ENCODE results near the gene MTMR2. TPM values are rescaled to one million over a fixed set of nuclear protein-coding genes. Genes with fewer than 3 reads are reported as not detected.
A peak's percentile ranks its signal among the peaks of the same experiment; 100 is the strongest.

Gene MTMR2
- total RNA-seq, 4 donors from 2014 or later: 4.0 to 5.3 (median 4.5) TPM

DNA sequence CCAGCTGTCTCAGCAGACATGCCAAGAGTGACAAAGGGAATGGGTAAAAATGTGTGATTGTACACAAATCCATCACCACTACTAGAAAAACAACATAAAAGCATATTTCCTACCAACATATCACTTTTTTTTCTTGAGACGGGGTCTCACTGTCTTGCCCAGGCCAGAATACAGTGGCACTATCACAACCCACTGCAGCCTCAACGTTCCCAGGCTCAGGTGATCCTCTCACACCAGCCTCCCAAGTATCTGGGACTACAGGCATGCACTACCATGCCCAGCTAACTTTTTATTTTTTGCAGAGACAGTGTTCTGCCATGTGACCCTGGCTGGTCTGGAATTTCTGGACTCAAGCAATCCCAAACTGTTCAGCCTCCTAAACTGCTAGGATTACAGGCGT is 5.2 kb downstream of the MTMR2 start:
- peaks cover 22 to 30% of the 10 kb centered on the region in 2 donors for H3K4me1 ChIP-seq
- H3K4me3 ChIP-seq: no peak overlapping the region
- intact Hi-C loops (cut with DNase I; ENCODE audit: low total_unique reads): no loop called here
- H3K27ac ChIP-seq: peak overlapping the region in 1 of 4 donors; percentile 66
- H3K27me3 ChIP-seq: no peaks in the 10 kb centered on the region
- DNase-seq (no peak), ATAC-seq (no peak)
- H3K9me3 ChIP-seq: no peaks in the 10 kb centered on the region
- no peak for TF ChIP-seq POLR2A (IDR thresholded peaks at IDR 0.05)
- TF ChIP-seq, protein P1, sequence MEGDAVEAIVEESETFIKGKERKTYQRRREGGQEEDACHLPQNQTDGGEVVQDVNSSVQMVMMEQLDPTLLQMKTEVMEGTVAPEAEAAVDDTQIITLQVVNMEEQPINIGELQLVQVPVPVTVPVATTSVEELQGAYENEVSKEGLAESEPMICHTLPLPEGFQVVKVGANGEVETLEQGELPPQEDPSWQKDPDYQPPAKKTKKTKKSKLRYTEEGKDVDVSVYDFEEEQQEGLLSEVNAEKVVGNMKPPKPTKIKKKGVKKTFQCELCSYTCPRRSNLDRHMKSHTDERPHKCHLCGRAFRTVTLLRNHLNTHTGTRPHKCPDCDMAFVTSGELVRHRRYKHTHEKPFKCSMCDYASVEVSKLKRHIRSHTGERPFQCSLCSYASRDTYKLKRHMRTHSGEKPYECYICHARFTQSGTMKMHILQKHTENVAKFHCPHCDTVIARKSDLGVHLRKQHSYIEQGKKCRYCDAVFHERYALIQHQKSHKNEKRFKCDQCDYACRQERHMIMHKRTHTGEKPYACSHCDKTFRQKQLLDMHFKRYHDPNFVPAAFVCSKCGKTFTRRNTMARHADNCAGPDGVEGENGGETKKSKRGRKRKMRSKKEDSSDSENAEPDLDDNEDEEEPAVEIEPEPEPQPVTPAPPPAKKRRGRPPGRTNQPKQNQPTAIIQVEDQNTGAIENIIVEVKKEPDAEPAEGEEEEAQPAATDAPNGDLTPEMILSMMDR (IDR thresholded peaks at IDR 0.05 in 4 of 5, conservative IDR thresholded peaks at IDR 0.05 in 1 of 5): no peak
- in situ Hi-C loops (cut with MboI; ENCODE audit: low sequenced_read_pairs in 4 of 4): no loop called here
- no peaks in the 10 kb centered on the region for H3K36me3 ChIP-seq

DNA sequence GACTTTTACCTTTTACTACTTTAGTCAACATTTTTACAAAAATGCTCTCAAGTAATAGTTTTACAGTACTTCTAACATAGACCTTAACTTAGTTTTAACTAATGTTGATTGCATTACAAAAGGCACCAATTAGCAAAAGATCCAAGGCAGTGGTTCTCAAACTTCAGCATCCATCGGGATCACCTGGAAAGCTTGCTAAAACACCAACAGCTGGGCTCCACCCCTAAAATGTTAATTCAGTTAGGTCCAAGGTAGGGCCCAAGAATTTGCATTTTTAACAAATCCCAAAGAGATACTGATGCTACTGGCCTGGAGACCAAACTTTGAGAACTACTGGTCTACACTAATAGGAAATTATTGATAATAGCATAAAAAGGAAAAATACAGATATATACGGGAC is 5.9 kb downstream of the MTMR2 start:
- Histone ChIP-seq H3K9me3 (no peaks in the 10 kb centered on the region), H3K36me3 (no peaks in the 10 kb centered on the region), H3K27me3 (no peaks in the 10 kb centered on the region), H3K4me1 (peaks cover 22 to 37% of the 10 kb centered on the region in 2 donors), H3K4me3 (no peak overlapping the region), H3K27ac (peak overlapping the region in 3 of 4 donors; percentile 63 to 68 (median 66))
- DNase-seq (no peak), ATAC-seq (no peak)
- in situ Hi-C loops (cut with MboI; ENCODE audit: low sequenced_read_pairs in 4 of 4) (no loop called here), intact Hi-C loops (cut with DNase I; ENCODE audit: low total_unique reads) (no loop called here)
- TF ChIP-seq, protein P1 (IDR thresholded peaks at IDR 0.05 in 4 of 5, conservative IDR thresholded peaks at IDR 0.05 in 1 of 5): no peak
- no peak for TF ChIP-seq POLR2A (IDR thresholded peaks at IDR 0.05)

DNA sequence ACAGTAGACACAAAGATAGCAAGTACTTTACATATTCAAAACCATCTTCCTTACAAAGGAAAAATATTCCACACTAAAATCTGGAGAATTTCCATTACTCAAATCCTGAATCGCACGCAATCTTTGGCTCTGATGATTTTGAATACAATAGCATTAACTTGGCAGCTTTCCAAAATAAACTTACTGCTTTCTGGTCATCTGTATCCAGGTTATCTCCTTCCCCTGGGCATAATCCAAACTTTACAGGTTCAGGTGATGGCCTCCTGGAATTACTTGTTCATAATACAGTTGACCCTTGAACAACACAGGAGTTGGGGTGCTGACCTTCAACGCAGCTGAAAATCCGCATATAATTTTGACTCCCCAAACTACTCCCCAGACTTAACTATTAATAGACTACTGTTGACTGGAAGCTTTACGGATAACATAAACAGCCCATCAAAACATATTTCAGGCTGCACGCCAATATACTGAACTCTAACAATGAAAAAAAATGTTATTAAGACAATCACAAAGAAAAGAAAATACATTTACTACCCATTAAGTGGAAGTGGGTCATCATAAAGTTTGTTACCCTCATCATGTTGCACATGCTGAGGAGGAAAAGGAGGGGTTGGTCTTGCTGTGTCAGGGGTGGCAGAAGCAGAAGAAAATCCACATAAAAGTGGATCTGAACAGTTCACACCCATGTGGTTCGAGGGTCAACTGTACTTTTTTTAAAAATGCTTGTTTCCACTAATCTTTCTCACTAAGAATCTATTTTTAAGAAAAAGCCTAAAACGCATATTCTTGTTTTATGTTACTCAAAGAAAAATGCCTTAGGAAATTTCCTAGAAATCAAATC is 6.5 kb downstream of the MTMR2 start:
- intact Hi-C loops (cut with DNase I; ENCODE audit: low total_unique reads): no loop called here
- DNase-seq: no peak
- no peaks in the 10 kb centered on the region for H3K9me3 ChIP-seq
- TF ChIP-seq, protein P1 (IDR thresholded peaks at IDR 0.05 in 4 of 5, conservative IDR thresholded peaks at IDR 0.05 in 1 of 5): no peak
- no peak for TF ChIP-seq POLR2A (IDR thresholded peaks at IDR 0.05)
- peak; percentile 31 to 35 for ATAC-seq
- H3K4me1 ChIP-seq: peaks cover 22 to 40% of the 10 kb centered on the region in 2 donors
- H3K36me3 ChIP-seq: no peaks in the 10 kb centered on the region
- H3K27ac ChIP-seq: peak overlapping the region; percentile 58 to 68 (median 64)
- in situ Hi-C loops (cut with MboI; ENCODE audit: low sequenced_read_pairs in 4 of 4): no loop called here
- no peak overlapping the region for H3K4me3 ChIP-seq
- H3K27me3 ChIP-seq: no peaks in the 10 kb centered on the region

DNA sequence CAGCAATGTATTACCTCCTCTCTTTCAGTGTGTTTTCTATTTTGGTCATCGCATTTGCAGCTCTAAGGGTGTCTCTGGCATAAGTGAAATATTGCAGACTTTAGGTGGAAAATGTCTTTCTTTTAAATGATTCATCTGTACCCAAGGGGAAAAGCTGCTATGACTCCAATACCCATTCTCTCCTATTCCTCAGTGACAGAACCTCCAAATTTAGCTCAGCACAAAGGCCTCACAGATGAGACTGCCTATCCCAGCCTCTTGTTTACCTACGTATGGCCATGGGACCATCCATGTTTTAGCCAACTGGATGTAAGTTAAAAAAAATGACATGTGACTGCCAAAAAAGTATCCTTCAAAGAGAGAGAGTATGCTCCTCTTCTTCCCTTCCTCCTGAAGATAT is 7.9 kb downstream of the MTMR2 start:
- in situ Hi-C loops (cut with MboI; ENCODE audit: low sequenced_read_pairs in 4 of 4): no loop called here
- TF ChIP-seq POLR2A (IDR thresholded peaks at IDR 0.05): no peak
- TF ChIP-seq, protein P1 (IDR thresholded peaks at IDR 0.05 in 4 of 5, conservative IDR thresholded peaks at IDR 0.05 in 1 of 5): no peak

More for the DNA sequence above, 7.9 kb downstream of the MTMR2 start:
- Histone ChIP-seq H3K36me3 (no peaks in the 10 kb centered on the region), H3K4me3 (no peak overlapping the region), H3K27ac (peak overlapping the region; percentile 58 to 68 (median 64)), H3K4me1 (peaks cover 22 to 44% of the 10 kb centered on the region in 2 donors), H3K9me3 (no peaks in the 10 kb centered on the region), H3K27me3 (no peaks in the 10 kb centered on the region)
- ATAC-seq (no peak), DNase-seq (no peak)
- intact Hi-C loops (cut with DNase I; ENCODE audit: low total_unique reads): no loop called here
